GM21381 (cell line): ENCODE measurements around the gene RABGAP1.

Experiments used
- ATAC-seq: cut with Tn5 transposase; IDR thresholded peaks from one replicate; pipeline ENCODE4 v1.9.1; 2021; ENCODE audit warnings: mild to moderate bottlenecking, moderate library complexity; ENCODE audit not compliant: unreplicated experiment

RABGAP1 gene

GRCh38 chr9:123044586-123044985 is 103.8 kb downstream of the RABGAP1 start:
- ATAC-seq: no peak

GRCh38 chr9:123046406-123047195 is 105.8 kb downstream of the RABGAP1 start:
- no peak for ATAC-seq

GRCh38 chr9:123048748-123049147 is 107.9 kb downstream of the RABGAP1 start:
- ATAC-seq: no peak

- no peak for ATAC-seq
These were observed 108.9 kb downstream of the RABGAP1 start for GRCh38 chr9:123049589-123050222.

DNA sequence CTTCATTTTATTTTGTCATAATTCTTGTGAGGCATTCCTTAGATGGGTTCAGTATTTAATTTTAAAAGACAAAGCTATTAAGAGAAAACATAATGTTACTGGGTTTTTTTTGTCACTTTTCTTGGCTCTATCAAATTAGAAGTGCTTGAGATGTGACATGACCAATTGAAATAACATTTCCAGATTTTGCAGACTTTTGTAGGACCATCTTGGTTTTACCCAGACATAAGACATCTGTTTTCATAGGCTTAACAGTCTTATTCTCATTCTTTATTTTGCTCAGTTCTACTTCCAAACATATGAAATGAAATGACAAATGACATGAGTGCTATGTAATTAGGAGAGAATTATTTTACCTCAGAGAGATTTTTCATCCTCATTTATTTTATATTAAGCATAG is 112.2 kb downstream of the RABGAP1 start:
- no peak for ATAC-seq

DNA sequence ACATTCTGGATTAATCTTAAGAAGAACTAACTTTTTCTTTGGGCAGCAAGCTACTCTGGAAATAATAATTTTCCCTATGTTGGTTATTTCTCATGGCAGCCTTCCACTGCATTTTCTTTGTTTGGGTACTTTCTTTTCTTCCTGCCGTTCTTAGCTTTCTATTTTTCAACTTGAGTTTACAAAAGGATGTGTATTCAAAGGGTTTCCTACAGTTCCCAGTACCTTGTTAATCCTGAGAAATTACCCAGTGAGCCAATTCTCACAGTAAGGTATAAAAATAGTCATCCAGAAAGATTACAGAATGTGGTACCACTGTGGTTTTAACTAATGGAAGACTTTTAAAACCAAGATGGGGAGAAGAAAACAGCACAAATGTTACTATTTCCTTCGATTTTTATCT is 112.9 kb downstream of the RABGAP1 start:
- ATAC-seq: no peak

DNA sequence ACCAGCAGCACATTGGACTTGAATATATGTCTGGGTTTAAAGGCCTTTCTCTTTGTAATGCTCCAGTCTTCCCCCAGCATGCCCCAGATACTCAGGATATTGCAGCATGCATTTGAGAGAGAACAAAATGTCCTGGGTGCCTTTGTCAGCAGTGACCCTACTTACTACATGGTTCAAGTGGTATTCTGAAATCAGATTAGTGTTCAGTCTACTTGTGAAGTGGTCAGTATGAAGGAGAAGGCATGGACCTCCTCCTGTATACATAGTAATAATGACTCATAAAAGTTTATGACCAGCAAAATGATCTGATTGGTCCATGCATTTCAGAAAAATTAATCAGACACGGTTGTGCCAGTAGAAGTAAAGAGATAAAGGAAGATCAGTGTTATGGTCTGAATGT is 118.0 kb downstream of the RABGAP1 start:
- ATAC-seq: no peak

DNA sequence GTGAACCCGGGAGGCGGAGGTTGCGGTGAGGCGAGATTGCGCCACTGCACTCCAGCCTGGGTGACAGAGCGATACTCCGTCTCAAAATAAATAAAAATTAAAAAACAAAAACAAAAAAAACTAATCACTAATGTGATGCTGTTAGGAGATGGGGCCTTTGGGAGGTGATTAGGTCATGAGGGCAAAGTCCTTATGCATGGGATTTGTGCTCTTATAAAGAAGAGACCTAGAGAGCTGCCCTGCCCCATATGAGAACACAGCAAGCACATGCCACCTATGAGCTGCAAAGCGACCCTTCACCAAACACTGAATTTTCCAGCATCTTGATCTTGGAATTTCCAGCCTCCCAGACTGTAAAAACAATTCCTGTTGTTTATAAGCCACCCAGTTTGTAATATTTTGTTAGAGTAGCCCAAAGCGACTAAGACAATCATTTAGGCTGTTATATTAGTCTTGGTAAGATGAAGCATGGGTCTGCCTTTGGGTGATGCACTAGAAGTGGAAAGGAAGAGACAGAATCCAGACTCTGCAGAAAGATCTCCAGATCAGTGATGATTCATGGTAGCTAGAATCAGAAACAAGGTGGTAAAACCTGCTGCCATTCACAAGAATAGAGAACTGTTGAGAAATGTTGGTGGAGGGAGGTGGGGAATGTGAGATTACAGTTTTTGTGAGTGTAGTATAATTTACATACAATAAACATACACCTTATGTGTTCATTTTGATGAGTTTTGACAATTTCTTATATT is 118.8 kb downstream of the RABGAP1 start:
- ATAC-seq: no peak

DNA sequence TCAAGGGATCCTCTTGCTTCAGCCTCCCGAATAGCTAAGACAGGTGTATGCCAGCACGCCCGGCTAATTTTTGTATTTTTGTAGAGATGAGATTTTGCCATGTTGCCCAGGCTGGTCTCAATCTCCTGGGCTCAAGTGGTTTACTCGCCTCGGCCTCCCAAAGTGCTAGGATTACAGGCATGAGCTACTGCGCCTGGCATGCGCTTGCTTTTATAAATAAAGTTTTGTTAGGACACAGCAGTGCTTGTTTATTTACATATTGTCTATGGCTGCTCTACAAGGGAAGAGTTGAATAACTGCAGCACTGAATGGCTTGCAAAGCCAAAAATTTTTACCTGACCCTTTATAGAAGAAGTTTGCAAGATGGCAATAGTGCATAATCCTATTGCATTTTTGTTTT is 120.4 kb downstream of the RABGAP1 start:
- no peak for ATAC-seq

GRCh38 chr9:123062351-123063176 is 121.7 kb downstream of the RABGAP1 start:
- no peak for ATAC-seq

GRCh38 chr9:123063177-123063598 is 122.4 kb downstream of the RABGAP1 start:
- ATAC-seq: no peak

DNA sequence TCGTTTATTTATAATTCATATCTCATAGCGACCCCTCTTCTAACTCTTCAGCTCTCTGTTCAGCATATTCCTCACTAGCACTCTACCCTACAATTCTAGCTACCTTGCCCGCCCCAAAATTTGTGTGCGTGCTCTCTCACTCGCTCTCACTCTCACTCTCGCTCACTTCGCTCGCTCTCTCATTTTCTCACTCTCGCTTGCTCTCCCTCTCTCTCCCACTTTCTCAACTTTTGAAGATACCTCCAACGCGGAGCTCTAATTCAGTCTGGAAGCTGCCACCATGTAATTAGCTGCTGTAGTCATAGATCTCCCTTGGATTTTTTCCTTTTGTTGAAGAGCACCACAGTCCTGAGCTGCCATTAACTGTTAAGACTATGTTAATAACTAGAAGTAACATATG is 123.1 kb downstream of the RABGAP1 start:
- ATAC-seq: no peak

- no peak for ATAC-seq
These were observed 123.9 kb downstream of the RABGAP1 start for GRCh38 chr9:123064716-123065115.

GRCh38 chr9:123065196-123065595 is 124.4 kb downstream of the RABGAP1 start:
- no peak for ATAC-seq

GRCh38 chr9:123067136-123067535 is 126.3 kb downstream of the RABGAP1 start:
- no peak for ATAC-seq

DNA sequence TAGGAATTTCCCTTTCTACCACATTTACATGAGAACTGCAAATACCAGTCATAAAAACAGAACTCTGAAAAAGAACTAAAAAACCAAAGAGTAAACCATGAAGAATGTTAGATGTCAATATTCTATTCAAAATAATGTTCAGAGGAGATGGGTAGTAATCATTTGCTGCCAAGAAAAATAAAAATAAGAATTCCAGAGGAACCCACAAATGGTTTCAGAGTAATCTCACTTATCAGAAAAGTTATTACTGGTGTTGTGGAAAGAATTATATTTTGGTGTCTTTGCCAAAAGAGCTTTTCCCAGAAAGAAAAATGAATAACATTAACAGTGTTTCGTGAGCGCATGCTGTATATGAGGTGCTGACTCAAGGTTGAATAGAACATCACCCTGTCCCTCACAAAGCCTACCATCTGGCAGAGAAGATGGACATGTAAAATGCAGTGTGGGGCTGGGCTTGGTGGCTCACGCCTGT is 128.2 kb downstream of the RABGAP1 start:
- no peak for ATAC-seq

DNA sequence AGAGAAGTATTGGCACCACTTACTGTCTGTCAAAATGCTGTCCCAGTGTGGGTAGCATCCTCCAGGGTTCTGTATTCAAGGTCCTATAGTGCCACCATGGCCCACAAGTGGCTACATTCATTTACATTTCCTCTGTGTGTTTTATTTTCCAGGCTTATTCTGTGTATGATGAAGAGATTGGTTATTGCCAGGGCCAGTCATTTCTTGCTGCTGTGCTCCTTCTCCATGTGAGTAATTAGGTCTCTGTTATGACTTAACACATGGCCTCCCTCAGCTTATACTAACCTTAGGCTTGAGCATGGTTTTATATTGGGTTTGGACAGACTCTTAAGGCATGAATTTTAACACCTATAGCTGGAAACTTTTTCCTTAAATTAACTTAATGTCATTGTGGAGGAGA is 129.4 kb downstream of the RABGAP1 start:
- no peak for ATAC-seq

- no peak for ATAC-seq
These were observed 131.7 kb downstream of the RABGAP1 start for GRCh38 chr9:123072407-123072995.

GRCh38 chr9:123073441-123073840 is 132.6 kb downstream of the RABGAP1 start:
- no peak for ATAC-seq

DNA sequence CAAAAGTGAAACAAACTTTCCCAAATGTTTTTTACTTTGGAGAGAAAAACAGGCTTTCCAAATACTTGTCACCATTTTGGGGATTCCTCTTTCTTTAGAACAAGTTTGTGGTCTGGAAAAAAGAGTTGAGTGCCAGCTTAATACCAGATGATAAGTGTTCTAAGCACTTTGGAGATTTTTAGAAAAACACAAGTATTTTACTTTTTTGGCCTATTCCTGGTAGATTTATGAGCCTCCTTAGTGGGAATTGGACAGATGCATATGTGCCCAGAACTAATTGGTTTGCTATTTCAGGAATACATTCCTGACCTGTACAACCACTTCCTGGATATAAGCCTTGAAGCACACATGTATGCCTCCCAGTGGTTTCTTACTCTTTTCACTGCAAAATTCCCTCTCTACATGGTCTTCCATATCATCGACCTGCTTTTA is 133.2 kb downstream of the RABGAP1 start:
- ATAC-seq: no peak
